Measurements from ENCODE around the gene NDUFB1. TPM values are rescaled to one million over a fixed set of nuclear protein-coding genes. Genes with fewer than 3 reads are reported as not detected.

The NDUFB1 gene
- 100 to 1,000 TPM; 124 to 148 (median 140) TPM for polyA plus RNA-seq (ENCODE audit: insufficient read depth in 1 of 5, insufficient read length in 5 of 5, low replicate concordance in 1 of 5)
- long read RNA-seq, donor 1, transcript NDUFB1-201 (3 exons, 528 nt) = major isoform, 203 of 285 reads
- long read RNA-seq, donor 1, transcript NDUFB1-203 (2 exons, 1,333 nt) = minor isoform, 82 of 285 reads
- long read RNA-seq, donor 1, partial matches to known transcripts = 0 of 285 reads
- long read RNA-seq, donor 1, other reads (novel, unspliced or antisense) = 0 of 285 reads
- long read RNA-seq, donor 2, transcript NDUFB1-201 (3 exons, 528 nt) = major isoform, 97 of 123 reads
- long read RNA-seq, donor 2, transcript NDUFB1-203 (2 exons, 1,333 nt) = minor isoform, 24 of 123 reads
- long read RNA-seq, donor 2, partial matches to known transcripts = 0 of 123 reads
- long read RNA-seq, donor 2, other reads (novel, unspliced or antisense) = 0 of 123 reads
- long read RNA-seq, donor 3, transcript NDUFB1-203 (2 exons, 1,333 nt) = minor isoform, 70 of 204 reads
- long read RNA-seq, donor 3, transcript NDUFB1-201 (3 exons, 528 nt) = major isoform, 133 of 204 reads
- long read RNA-seq, donor 3, partial matches to known transcripts = 0 of 204 reads
- long read RNA-seq, donor 3, other reads (novel, unspliced or antisense) = 0 of 204 reads
- long read RNA-seq, donor 4, transcript NDUFB1-203 (2 exons, 1,333 nt) = minor isoform, 48 of 129 reads
- long read RNA-seq, donor 4, transcript NDUFB1-201 (3 exons, 528 nt) = major isoform, 78 of 129 reads
- long read RNA-seq, donor 4, partial matches to known transcripts = 0 of 129 reads
- long read RNA-seq, donor 4, other reads (novel, unspliced or antisense) = 0 of 129 reads
- long read RNA-seq, donor 5, transcript NDUFB1-201 (3 exons, 528 nt) = major isoform, 268 of 328 reads
- long read RNA-seq, donor 5, transcript NDUFB1-203 (2 exons, 1,333 nt) = minor isoform, 54 of 328 reads
- long read RNA-seq, donor 5, transcript NDUFB1-202 (4 exons, 454 nt) = minor isoform, 5 of 328 reads
- long read RNA-seq, donor 5, partial matches to known transcripts = 0 of 328 reads
- long read RNA-seq, donor 5, other reads (novel, unspliced or antisense) = 0 of 328 reads
- long read RNA-seq, donor 6, transcript NDUFB1-202 (4 exons, 454 nt) = minor isoform, 7 of 228 reads
- long read RNA-seq, donor 6, transcript NDUFB1-203 (2 exons, 1,333 nt) = minor isoform, 51 of 228 reads
- long read RNA-seq, donor 6, transcript NDUFB1-201 (3 exons, 528 nt) = major isoform, 170 of 228 reads
- long read RNA-seq, donor 6, partial matches to known transcripts = 0 of 228 reads
- long read RNA-seq, donor 6, other reads (novel, unspliced or antisense) = 0 of 228 reads
- long read RNA-seq, donor 7, transcript NDUFB1-201 (3 exons, 528 nt) = major isoform, 71 of 92 reads
- long read RNA-seq, donor 7, transcript NDUFB1-203 (2 exons, 1,333 nt) = minor isoform, 21 of 92 reads
- long read RNA-seq, donor 7, partial matches to known transcripts = 0 of 92 reads
- long read RNA-seq, donor 7, other reads (novel, unspliced or antisense) = 0 of 92 reads
- long read RNA-seq, donor 8, transcript NDUFB1-201 (3 exons, 528 nt) = major isoform, 59 of 85 reads
- long read RNA-seq, donor 8, transcript NDUFB1-203 (2 exons, 1,333 nt) = minor isoform, 22 of 85 reads
- long read RNA-seq, donor 8, partial matches to known transcripts = 0 of 85 reads
- long read RNA-seq, donor 8, other reads (novel, unspliced or antisense) = 0 of 85 reads

- peak; percentile 83 to 86 for DNase-seq
Observed at GRCh38 chr14:92121670-92122350, at the start of gene NDUFB1, which contains the start of gene CPSF2. NDUFB1 (minus strand) TSS chr14:92121706; CDS start chr14:92117637, 4,069 bp downstream. CPSF2 (plus strand) TSS chr14:92121969; CDS start chr14:92130985, 9,016 bp downstream.

GRCh38 chr14:92164958-92165357, 43.5 kb upstream of the NDUFB1 start:
- no peak for DNase-seq

GRCh38 chr14:92161521-92161920, 40.0 kb upstream of the NDUFB1 start:
- no peak for DNase-seq

GRCh38 chr14:92160619-92161018, 39.1 kb upstream of the NDUFB1 start:
- no peak for DNase-seq

- DNase-seq = no peak
Observed at GRCh38 chr14:92154283-92154942, 32.9 kb upstream of the NDUFB1 start.

GRCh38 chr14:92153581-92153980, 32.1 kb upstream of the NDUFB1 start:
- DNase-seq = peak in 1 of 2 donors; percentile 15

- DNase-seq = no peak
Observed at GRCh38 chr14:92144708-92145107, 23.2 kb upstream of the NDUFB1 start.

- DNase-seq = no peak
Observed at GRCh38 chr14:92143962-92144361, 22.5 kb upstream of the NDUFB1 start.

- no peak for DNase-seq
Observed at GRCh38 chr14:92143309-92143708, 21.8 kb upstream of the NDUFB1 start.

GRCh38 chr14:92135269-92135668, 13.8 kb upstream of the NDUFB1 start:
- DNase-seq = no peak

GRCh38 chr14:92134456-92134855, 12.9 kb upstream of the NDUFB1 start:
- DNase-seq = peak in 1 of 2 donors; percentile 32

GRCh38 chr14:92122761-92123160, 1.3 kb upstream of the NDUFB1 start:
- no peak for DNase-seq

- DNase-seq = peak; percentile 36 to 51
Observed at GRCh38 chr14:92122351-92122677, 808 bp upstream of the NDUFB1 start.

GRCh38 chr14:92121207-92121669, 268 bp downstream of the NDUFB1 start:
- peak in 1 of 2 donors; percentile 20 for DNase-seq

- no peak for DNase-seq
Observed at GRCh38 chr14:92109490-92109889, 12.0 kb downstream of the NDUFB1 start.

GRCh38 chr14:92108345-92109254, 12.9 kb downstream of the NDUFB1 start:
- DNase-seq = no peak

- peak; percentile 95 to 96 for DNase-seq
Observed at GRCh38 chr14:92106143-92106926, 15.2 kb downstream of the NDUFB1 start, which contains the start of gene ATXN3. ATXN3 (minus strand) TSS chr14:92106582; CDS start chr14:92106552, 30 bp downstream.

- no peak for DNase-seq
Observed at GRCh38 chr14:92105893-92106142, 15.7 kb downstream of the NDUFB1 start.

Data from right lung (tissue), 10 donors.